PC-9 (cell line): Measurements from ENCODE around the gene CYB5A. TPM values are rescaled to one million over a fixed set of nuclear protein-coding genes. Genes with fewer than 3 reads are reported as not detected.

Experiments
- BruUV-seq: library from RNA; stranded (reverse); fragments of 400-500 nt; replicated peaks from 2 replicates; lab custom pipeline; 2021; lab: Mats Ljungman, UMichigan
- CTCF ChIA-PET: fragments of 300-600 bp; sonication (Branson Sonifier 250); formaldehyde crosslinking; loops from one replicate; lab custom pipeline; 2022; ENCODE audit warnings: antibody characterized with exemption; lab: Charles Lee
- POLR2A ChIA-PET: fragments of 300-600 bp; sonication (Branson Sonifier 250); formaldehyde crosslinking; loops from one replicate; lab custom pipeline; 2022; ENCODE audit warnings: antibody characterized with exemption; ENCODE audit not compliant: unreplicated experiment; lab: Charles Lee
- DNase-seq, 2 experiments: peaks; one replicate each; pipeline versions ENCODE4 v3.0.0 to v3.0.0-alpha.2; 2015 to 2022; ENCODE audit warnings: mixed read lengths in 1 of 2
- H2AFZ ChIP-seq: fragments of 200-600 bp; sonication (generic); 2 replicates; pipeline ENCODE4 v1.8.1; 2017; ENCODE audit warnings: antibody characterized with exemption
- H3F3A ChIP-seq: fragments of 200-600 bp; sonication (generic); 2 replicates; pipeline ENCODE4 v1.8.1; 2017; ENCODE audit warnings: antibody characterized with exemption, mild to moderate bottlenecking, low read depth; ENCODE audit not compliant: insufficient read depth
- H3K27ac ChIP-seq: fragments of 200-600 bp; sonication (generic); 2 replicates; pipeline ENCODE4 v1.6.1; 2016; ENCODE audit warnings: mixed run types
- H3K27me3 ChIP-seq: fragments of 200-600 bp; sonication (generic); 2 replicates; pipeline ENCODE4 v1.6.1; 2016; ENCODE audit warnings: low read depth, mixed run types; ENCODE audit not compliant: insufficient read depth
- H3K36me3 ChIP-seq: fragments of 200-600 bp; sonication (generic); 2 replicates; pipeline ENCODE4 v1.6.1; 2016; ENCODE audit warnings: low read depth, mixed run types
- H3K4me1 ChIP-seq: fragments of 200-600 bp; sonication (generic); replicated peaks from 2 replicates; pipeline ENCODE4 v1.6.1; 2016; ENCODE audit warnings: mixed run types; ENCODE audit not compliant: insufficient read depth
- H3K4me2 ChIP-seq: fragments of 200-600 bp; sonication (generic); 2 replicates; pipeline ENCODE4 v1.6.1; 2017; ENCODE audit warnings: mixed run types
- H3K4me3 ChIP-seq: fragments of 200-600 bp; sonication (generic); 2 replicates; pipeline ENCODE4 v1.6.1; 2016; ENCODE audit warnings: mixed run types
- H3K79me2 ChIP-seq: fragments of 200-600 bp; sonication (generic); 2 replicates; pipeline ENCODE4 v1.6.1; 2017; ENCODE audit warnings: low read depth, mixed run types
- H3K9me2 ChIP-seq: fragments of 200-600 bp; sonication (generic); 2 replicates; pipeline ENCODE4 v1.8.1; 2017; ENCODE audit warnings: mild to moderate bottlenecking; ENCODE audit not compliant: insufficient read depth
- H3K9me3 ChIP-seq: fragments of 200-600 bp; sonication (generic); 2 replicates; pipeline ENCODE4 v1.8.1; 2016; ENCODE audit warnings: low read depth; ENCODE audit not compliant: insufficient read depth
- H4K20me1 ChIP-seq: fragments of 200-600 bp; sonication (generic); 2 replicates; pipeline ENCODE4 v1.8.1; 2017; ENCODE audit not compliant: insufficient read depth
- EZH2 ChIP-seq: fragments of 200-600 bp; sonication (generic); IDR thresholded peaks from 2 replicates; pipeline ENCODE4 v1.8.0; 2017; ENCODE audit warnings: antibody characterized with exemption, low read depth
- intact Hi-C: fragments of 100-400 bp; cut with micrococcal nuclease; formaldehyde crosslinking; loops from one replicate; pipeline ENCODE4 v1.10.0; 2022; ENCODE audit not compliant: unreplicated experiment
- total RNA-seq: library from RNA; stranded (reverse); gene quantifications from 2 replicates; pipeline ENCODE4 v1.2.3, GENCODE V29; 2021
- TF ChIP-seq, protein P1 (sequence below): fragments of 200-600 bp; sonication (generic); conservative IDR thresholded peaks from 2 replicates; pipeline ENCODE4 v1.6.1; 2017; ENCODE audit warnings: mixed run types, antibody characterized with exemption, mild to moderate bottlenecking, moderate library complexity

Gene CYB5A
- total RNA-seq, 1 experiment from 2014 or later = 109 TPM

DNA sequence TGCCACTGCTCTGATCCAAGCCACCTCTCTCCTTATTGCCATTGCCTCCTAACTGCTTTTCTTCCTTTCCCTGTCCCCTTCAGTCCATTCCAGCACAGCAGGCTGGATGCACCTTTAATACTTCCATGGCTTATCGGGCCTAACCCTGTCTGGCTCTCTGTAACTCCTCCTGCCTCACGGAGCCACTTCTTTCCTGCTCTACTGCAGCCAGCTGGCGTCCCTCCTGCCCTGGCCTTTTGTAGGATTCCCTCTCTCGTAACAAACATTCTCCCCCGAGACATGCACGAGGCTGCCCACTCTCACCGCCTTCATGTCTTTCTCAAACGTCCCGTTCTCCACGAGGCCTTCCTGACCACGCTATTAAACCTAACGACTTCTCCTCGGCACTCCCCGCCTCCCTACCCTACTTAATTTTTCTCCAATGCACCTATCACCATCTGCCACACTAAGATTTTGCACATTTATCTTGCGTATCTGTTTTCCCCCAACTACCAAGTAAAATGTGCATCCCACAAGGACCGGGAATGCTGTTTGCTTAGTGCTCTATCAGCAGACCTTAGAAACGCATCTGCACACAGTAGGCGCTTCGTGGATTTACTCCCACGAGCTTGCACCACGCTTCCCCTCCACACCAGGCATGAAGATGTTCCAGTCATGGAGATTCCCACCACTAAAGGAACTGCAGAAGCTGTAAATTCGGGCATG is 23.1 kb upstream of the CYB5A start:
- no peaks in the 10 kb centered on the region for H3K9me3 ChIP-seq
- H2AFZ ChIP-seq = no peak overlapping the region
- H3K36me3 ChIP-seq = no peaks in the 10 kb centered on the region
- H3K79me2 ChIP-seq = no peaks in the 10 kb centered on the region
- H3K9me2 ChIP-seq = no peaks in the 10 kb centered on the region
- CTCF ChIA-PET = no interaction called here
- POLR2A ChIA-PET = no interaction called here
- intact Hi-C loops = no loop called here
- no TSS peak for BruUV-seq
- DNase-seq = peak in 1 of 2 experiments; percentile 13
- H3K4me3 ChIP-seq = no peak overlapping the region
- H3K4me2 ChIP-seq = no peak overlapping the region
- no peak overlapping the region for H3K27ac ChIP-seq
- no peak for TF ChIP-seq EZH2
- TF ChIP-seq, protein P1, sequence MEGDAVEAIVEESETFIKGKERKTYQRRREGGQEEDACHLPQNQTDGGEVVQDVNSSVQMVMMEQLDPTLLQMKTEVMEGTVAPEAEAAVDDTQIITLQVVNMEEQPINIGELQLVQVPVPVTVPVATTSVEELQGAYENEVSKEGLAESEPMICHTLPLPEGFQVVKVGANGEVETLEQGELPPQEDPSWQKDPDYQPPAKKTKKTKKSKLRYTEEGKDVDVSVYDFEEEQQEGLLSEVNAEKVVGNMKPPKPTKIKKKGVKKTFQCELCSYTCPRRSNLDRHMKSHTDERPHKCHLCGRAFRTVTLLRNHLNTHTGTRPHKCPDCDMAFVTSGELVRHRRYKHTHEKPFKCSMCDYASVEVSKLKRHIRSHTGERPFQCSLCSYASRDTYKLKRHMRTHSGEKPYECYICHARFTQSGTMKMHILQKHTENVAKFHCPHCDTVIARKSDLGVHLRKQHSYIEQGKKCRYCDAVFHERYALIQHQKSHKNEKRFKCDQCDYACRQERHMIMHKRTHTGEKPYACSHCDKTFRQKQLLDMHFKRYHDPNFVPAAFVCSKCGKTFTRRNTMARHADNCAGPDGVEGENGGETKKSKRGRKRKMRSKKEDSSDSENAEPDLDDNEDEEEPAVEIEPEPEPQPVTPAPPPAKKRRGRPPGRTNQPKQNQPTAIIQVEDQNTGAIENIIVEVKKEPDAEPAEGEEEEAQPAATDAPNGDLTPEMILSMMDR = no peak
- H4K20me1 ChIP-seq = no peaks in the 10 kb centered on the region
- peaks cover 15% of the 10 kb centered on the region; the same call in 1 of the 2 replicates for H3F3A ChIP-seq
- H3K27me3 ChIP-seq = no peaks in the 10 kb centered on the region
- H3K4me1 ChIP-seq = peaks cover 19% of the 10 kb centered on the region

DNA sequence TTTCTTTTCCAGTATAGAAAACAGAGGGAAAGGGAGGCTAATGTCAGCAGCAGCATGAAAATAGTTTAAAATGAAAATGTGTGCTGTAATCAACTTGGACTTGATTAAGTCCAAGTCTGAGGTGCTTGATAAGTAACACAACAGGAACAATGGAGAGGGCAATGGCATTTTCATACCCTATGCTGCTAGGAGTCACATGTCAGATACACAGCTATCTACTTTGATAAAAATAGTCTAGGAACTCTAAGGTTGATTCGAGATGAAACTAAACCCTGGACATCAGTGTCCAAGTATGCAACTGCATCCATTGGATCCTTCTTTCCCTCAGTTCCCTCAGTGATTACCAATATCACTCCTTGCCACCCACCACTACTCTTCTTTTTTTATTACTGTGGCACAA is 19.2 kb upstream of the CYB5A start:
- intact Hi-C loops = no loop called here
- no peak for TF ChIP-seq EZH2
- TF ChIP-seq, protein P1 = no peak
- BruUV-seq = no TSS peak

DNA sequence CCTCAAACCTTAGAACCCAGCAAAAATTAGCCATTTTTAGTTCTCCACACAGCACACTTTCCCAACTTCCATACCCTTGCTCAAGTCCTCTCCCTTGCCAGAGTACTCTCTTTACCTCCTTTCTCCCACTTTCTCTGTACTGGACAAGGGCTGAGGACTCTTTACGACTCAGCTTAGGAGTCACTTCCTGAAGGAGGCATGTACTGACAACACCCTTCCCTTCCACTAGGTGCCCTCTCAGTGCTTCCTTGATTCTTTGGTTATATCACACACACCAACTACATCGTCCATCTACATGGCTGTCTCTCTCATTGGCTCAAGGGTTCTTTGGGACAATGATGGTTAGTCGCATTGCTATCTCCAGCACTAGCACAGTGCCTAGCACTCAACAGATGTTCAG is 18.6 kb upstream of the CYB5A start:
- CTCF ChIA-PET = interaction anchor here (0.5 kb wide), 1 partner anchor 254 kb away, joined by 5 read pairs; no protein-coding TSS in a partner anchor
- Histone ChIP-seq H3K79me2 (no peaks in the 10 kb centered on the region), H3K36me3 (no peaks in the 10 kb centered on the region), H3K27me3 (no peaks in the 10 kb centered on the region), H3K9me2 (no peaks in the 10 kb centered on the region), H3K9me3 (no peaks in the 10 kb centered on the region), H3K4me1 (no peaks in the 10 kb centered on the region), H3K4me3 (no peak overlapping the region), H2AFZ (peak overlapping the region; percentile 35; the same call in 1 of the 2 replicates), H4K20me1 (no peaks in the 10 kb centered on the region), H3F3A (no peaks in the 10 kb centered on the region), H3K27ac (no peak overlapping the region), H3K4me2 (no peak overlapping the region)
- POLR2A ChIA-PET = no interaction called here
- peak in 1 of 2 experiments; percentile 38 for DNase-seq
- no TSS peak for BruUV-seq
- intact Hi-C loops = no loop called here
- no peak for TF ChIP-seq EZH2
- TF ChIP-seq, protein P1 = peak; percentile 62

More for the DNA sequence above, 19.2 kb upstream of the CYB5A start:
- no peaks in the 10 kb centered on the region for H3K79me2 ChIP-seq
- no peaks in the 10 kb centered on the region for H3K9me3 ChIP-seq
- H3K27ac ChIP-seq = no peak overlapping the region
- H3K36me3 ChIP-seq = no peaks in the 10 kb centered on the region
- POLR2A ChIA-PET = no interaction called here
- no peaks in the 10 kb centered on the region for H3K9me2 ChIP-seq
- no peak overlapping the region for H3K4me2 ChIP-seq
- no peaks in the 10 kb centered on the region for H3F3A ChIP-seq
- no peaks in the 10 kb centered on the region for H3K4me1 ChIP-seq
- no peaks in the 10 kb centered on the region for H3K27me3 ChIP-seq
- H2AFZ ChIP-seq = no peak overlapping the region
- no peaks in the 10 kb centered on the region for H4K20me1 ChIP-seq
- CTCF ChIA-PET = no interaction called here
- H3K4me3 ChIP-seq = no peak overlapping the region
- DNase-seq = peak in 1 of 2 experiments; percentile 9
